Keratinocyte (primary cell): ENCODE results near the gene ISOC2. TPM values are rescaled to one million over a fixed set of nuclear protein-coding genes. Genes with fewer than 3 reads are reported as not detected.

ENCODE experiments used
- DNase-seq: peaks from one replicate; pipeline ENCODE4 v3.0.0-alpha.2; 2011; ENCODE audit warnings: low read depth, missing footprints, low spot score
- FAIRE-seq: peaks from 2 replicates; lab custom pipeline; 2011; peaks lifted over from hg19 to GRCh38; lab: Jason Lieb, UNC
- H2AFZ ChIP-seq: 2 replicates; pipeline ENCODE4 v1.6.0; 2012; ENCODE audit warnings: low read length, control low read depth, inconsistent platforms; ENCODE audit not compliant: control insufficient read depth
- H3K27ac ChIP-seq: 2 replicates; pipeline ENCODE4 v1.5.1; 2011; ENCODE audit warnings: low read length; ENCODE audit not compliant: control insufficient read depth, insufficient read depth
- H3K27me3 ChIP-seq: 3 replicates; pipeline ENCODE4 v1.6.0; 2011; ENCODE audit warnings: low read length; ENCODE audit not compliant: control insufficient read depth, insufficient read depth; ENCODE audit errors: extremely low read depth
- H3K36me3 ChIP-seq, 2 experiments: 2 replicates in 1 of 2; 3 replicates in 1 of 2; pipeline ENCODE4 v1.5.1; 2011; ENCODE audit warnings: low read length in 2 of 2, mild to moderate bottlenecking in 1 of 2; ENCODE audit not compliant: control insufficient read depth in 2 of 2, insufficient read depth in 2 of 2; ENCODE audit errors: extremely low read depth in 1 of 2
- H3K4me1 ChIP-seq: 3 replicates; pipeline ENCODE4 v1.5.1; 2011; ENCODE audit warnings: low read length; ENCODE audit not compliant: control insufficient read depth, insufficient read depth; ENCODE audit errors: extremely low read depth
- H3K4me2 ChIP-seq: 3 replicates; pipeline ENCODE4 v1.6.0; 2011; ENCODE audit warnings: low read depth, low read length; ENCODE audit not compliant: control insufficient read depth, insufficient read depth; ENCODE audit errors: extremely low read depth
- H3K4me3 ChIP-seq, 3 experiments: fragments of 200-600 bp in 1 of 3; sonication (generic) in 1 of 3; 2 replicates in 2 of 3; 3 replicates in 1 of 3; pipeline ENCODE4 v1.5.1; 2011 to 2016; ENCODE audit warnings: low read length in 3 of 3, mild to moderate bottlenecking in 3 of 3, control low read depth in 2 of 3, inconsistent platforms in 1 of 3, low read depth in 1 of 3, mixed read lengths in 1 of 3, mixed run types in 1 of 3, moderate library complexity in 1 of 3; ENCODE audit not compliant: control insufficient read depth in 2 of 3, insufficient read depth in 2 of 3; ENCODE audit errors: extremely low read depth in 1 of 3
- H3K79me2 ChIP-seq: 2 replicates; pipeline ENCODE4 v1.6.0; 2012; ENCODE audit warnings: low read length; ENCODE audit not compliant: control insufficient read depth, insufficient read depth
- H3K9ac ChIP-seq: 3 replicates; pipeline ENCODE4 v1.6.0; 2011; ENCODE audit warnings: low read length; ENCODE audit not compliant: control insufficient read depth, insufficient read depth; ENCODE audit errors: extremely low read depth
- H3K9me1 ChIP-seq: 3 replicates; pipeline ENCODE4 v1.6.0; 2011; ENCODE audit warnings: low read length; ENCODE audit not compliant: control insufficient read depth, insufficient read depth; ENCODE audit errors: extremely low read depth
- H3K9me3 ChIP-seq: 2 replicates; pipeline ENCODE4 v1.5.1; 2012; ENCODE audit warnings: low read depth, low read length; ENCODE audit not compliant: control insufficient read depth
- H4K20me1 ChIP-seq: 3 replicates; pipeline ENCODE4 v1.6.0; 2011; ENCODE audit warnings: low read length; ENCODE audit not compliant: control insufficient read depth, insufficient read depth; ENCODE audit errors: extremely low read depth
- EZH2 ChIP-seq: IDR thresholded peaks from one replicate; pipeline ENCODE4 v1.6.1; 2012; ENCODE audit warnings: inconsistent platforms, mild to moderate bottlenecking, low read length, moderate library complexity
- dilution Hi-C: fragments of 300-500 bp; cut with MboI; formaldehyde crosslinking; loops from one replicate; pipeline ENCODE4 v1.7.0; 2020; ENCODE audit warnings: low sequenced_read_pairs; ENCODE audit not compliant: extremely low pct_ligation_motif_present
- polyA plus RNA-seq, 5 experiments: library from polyadenylated mRNA; depleted of rRNA in 3 of 5; stranded (reverse) in 3 of 5; stranded (forward) in 1 of 5; unstranded in 1 of 5; fragments of >200 nt; gene quantifications; 1 replicate in 1 of 5; 2 replicates in 3 of 5; 3 replicates in 1 of 5; pipeline versions ENCODE4 v1.2.1 to v1.2.3, GENCODE V29; 2011 to 2012; ENCODE audit warnings: missing spikeins in 2 of 5, low read depth in 1 of 5, low replicate concordance in 1 of 5
- TF ChIP-seq, protein P1 (sequence below), 3 experiments: IDR thresholded peaks in 1 of 3; conservative IDR thresholded peaks in 1 of 3; optimal IDR thresholded peaks in 1 of 3; 2 replicates in 2 of 3; 3 replicates in 1 of 3; pipeline versions ENCODE3 to v1.5.1; 2011; ENCODE audit warnings: low read length in 3 of 3, mild to moderate bottlenecking in 3 of 3, moderate library complexity in 2 of 3, control low read depth in 1 of 3, inconsistent platforms in 1 of 3; ENCODE audit not compliant: insufficient read depth in 2 of 3; ENCODE audit errors: extremely low read depth in 1 of 3

ISOC2 gene
- polyA plus RNA-seq, 1 donor (not counting 4 experiments of a cell fraction or from before 2014, with no cell fraction given) = 24.5 TPM

DNA sequence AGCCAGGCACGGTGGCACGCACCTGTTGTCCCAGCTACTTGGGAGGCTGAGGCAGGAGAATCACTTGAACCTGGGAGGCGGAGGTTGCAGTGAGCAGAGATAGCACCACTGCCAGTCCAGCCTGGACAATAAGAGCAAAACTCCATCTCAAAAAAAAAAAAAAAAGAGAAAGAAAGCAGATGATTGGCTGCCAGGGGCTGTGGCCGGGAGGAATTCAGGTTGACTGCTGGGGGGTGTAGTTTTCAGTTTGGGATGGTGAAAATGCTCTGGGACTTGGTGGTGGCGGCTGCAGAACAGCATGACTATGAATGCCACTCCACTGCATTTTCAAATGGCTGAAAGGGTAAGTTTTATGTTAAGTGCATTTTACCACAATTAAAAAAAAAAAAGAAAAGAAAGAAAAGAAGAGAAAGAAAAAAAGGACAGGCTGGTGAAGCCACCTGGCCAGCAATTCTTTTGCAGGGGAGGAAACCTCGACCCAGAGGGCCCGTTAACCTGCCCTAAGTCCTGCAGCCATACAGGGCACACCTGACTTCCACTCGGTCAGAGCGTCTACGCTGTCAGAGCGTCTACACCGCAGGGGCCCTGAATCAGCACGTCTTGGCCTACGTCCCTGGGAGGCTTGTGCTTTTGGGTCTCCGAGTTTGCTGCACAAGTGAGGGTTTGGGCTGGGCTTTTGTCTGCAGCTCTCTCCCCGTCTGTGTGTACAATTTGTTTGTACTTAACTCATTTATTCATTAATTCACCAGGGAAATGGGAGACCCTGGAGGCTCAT, 3.6 kb downstream of the ISOC2 start:
- H3K4me2 ChIP-seq = no peak overlapping the region
- H3K79me2 ChIP-seq = no peaks in the 10 kb centered on the region
- no peak overlapping the region for H2AFZ ChIP-seq
- no peaks in the 10 kb centered on the region for H3K9me1 ChIP-seq
- H3K27ac ChIP-seq = no peak overlapping the region
- H3K27me3 ChIP-seq = no peaks in the 10 kb centered on the region
- FAIRE-seq (no peak), DNase-seq (no peak)
- H3K9ac ChIP-seq = no peak overlapping the region
- dilution Hi-C loops = no loop called here
- H4K20me1 ChIP-seq = peaks cover 2% of the 10 kb centered on the region
- peaks cover 9% of the 10 kb centered on the region for H3K4me1 ChIP-seq
- TF ChIP-seq, protein P1, sequence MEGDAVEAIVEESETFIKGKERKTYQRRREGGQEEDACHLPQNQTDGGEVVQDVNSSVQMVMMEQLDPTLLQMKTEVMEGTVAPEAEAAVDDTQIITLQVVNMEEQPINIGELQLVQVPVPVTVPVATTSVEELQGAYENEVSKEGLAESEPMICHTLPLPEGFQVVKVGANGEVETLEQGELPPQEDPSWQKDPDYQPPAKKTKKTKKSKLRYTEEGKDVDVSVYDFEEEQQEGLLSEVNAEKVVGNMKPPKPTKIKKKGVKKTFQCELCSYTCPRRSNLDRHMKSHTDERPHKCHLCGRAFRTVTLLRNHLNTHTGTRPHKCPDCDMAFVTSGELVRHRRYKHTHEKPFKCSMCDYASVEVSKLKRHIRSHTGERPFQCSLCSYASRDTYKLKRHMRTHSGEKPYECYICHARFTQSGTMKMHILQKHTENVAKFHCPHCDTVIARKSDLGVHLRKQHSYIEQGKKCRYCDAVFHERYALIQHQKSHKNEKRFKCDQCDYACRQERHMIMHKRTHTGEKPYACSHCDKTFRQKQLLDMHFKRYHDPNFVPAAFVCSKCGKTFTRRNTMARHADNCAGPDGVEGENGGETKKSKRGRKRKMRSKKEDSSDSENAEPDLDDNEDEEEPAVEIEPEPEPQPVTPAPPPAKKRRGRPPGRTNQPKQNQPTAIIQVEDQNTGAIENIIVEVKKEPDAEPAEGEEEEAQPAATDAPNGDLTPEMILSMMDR (optimal IDR thresholded peaks at IDR 0.05 in 1 of 3, IDR thresholded peaks at IDR 0.05 in 1 of 3, conservative IDR thresholded peaks at IDR 0.05 in 1 of 3; ENCODE audit: extremely low read depth in 1 of 3, insufficient read depth in 2 of 3, low read length in 3 of 3) = no peak
- no peak for TF ChIP-seq EZH2
- peaks cover 0 to 3% of the 10 kb centered on the region in 2 experiments for H3K36me3 ChIP-seq
- H3K9me3 ChIP-seq = no peaks in the 10 kb centered on the region
- H3K4me3 ChIP-seq = no peak overlapping the region

DNA sequence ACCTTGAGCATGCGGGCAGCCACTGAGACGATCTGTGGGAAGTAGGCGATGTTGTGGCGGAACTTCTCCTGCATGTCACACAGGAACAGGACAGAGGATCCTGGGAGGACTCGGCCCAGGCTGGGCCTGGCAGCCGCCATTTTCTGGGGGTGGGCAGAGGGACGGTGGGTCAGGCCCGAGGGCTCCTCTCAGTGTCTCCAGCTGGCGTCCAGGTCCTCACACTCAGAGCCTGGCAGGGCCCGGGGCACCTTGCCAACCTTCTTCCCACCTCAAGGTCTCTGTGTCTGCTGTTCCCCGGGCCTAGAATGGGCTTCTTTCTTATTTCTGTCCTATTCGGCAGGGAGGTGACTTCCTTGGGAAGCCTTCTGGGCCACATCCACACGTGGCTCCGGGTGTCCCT, 5.1 kb downstream of the ISOC2 start:
- no peak for TF ChIP-seq EZH2
- TF ChIP-seq, protein P1 (optimal IDR thresholded peaks at IDR 0.05 in 1 of 3, IDR thresholded peaks at IDR 0.05 in 1 of 3, conservative IDR thresholded peaks at IDR 0.05 in 1 of 3; ENCODE audit: extremely low read depth in 1 of 3, insufficient read depth in 2 of 3, low read length in 3 of 3) = no peak
- Histone ChIP-seq H3K27me3 (peaks cover 13% of the 10 kb centered on the region), H4K20me1 (peaks cover 2% of the 10 kb centered on the region), H3K4me1 (peaks cover 3% of the 10 kb centered on the region), H3K36me3 (peaks cover 0 to 3% of the 10 kb centered on the region in 2 experiments), H3K4me2 (no peak overlapping the region), H2AFZ (no peak overlapping the region), H3K27ac (no peak overlapping the region), H3K79me2 (no peaks in the 10 kb centered on the region), H3K4me3 (no peak overlapping the region), H3K9me1 (no peaks in the 10 kb centered on the region), H3K9me3 (no peaks in the 10 kb centered on the region), H3K9ac (no peak overlapping the region)
- FAIRE-seq = no peak
- dilution Hi-C loops = no loop called here
- no peak for DNase-seq
